ENCODE results near the gene RHOT1. TPM values are rescaled to one million over a fixed set of nuclear protein-coding genes. Genes with fewer than 3 reads are reported as not detected.

RHOT1 gene
- total RNA-seq, 3 donors from 2014 or later (not counting 1 experiment from before 2014, with no cell fraction given), result 25.1 to 32.7 (median 28.3) TPM

GRCh38 chr17:32192379-32192778, 50.1 kb downstream of the RHOT1 start:
- H3K4me1 Mint-ChIP-seq, result no peaks in the 10 kb centered on the region
- over 99% methylated on average over 6 of the region's 6 CpGs for WGBS (ENCODE audit: insufficient coverage)

GRCh38 chr17:32197987-32198386, 55.7 kb downstream of the RHOT1 start:
- Mint-ChIP-seq H3K27ac (no peak overlapping the region), H3K36me3 (peaks cover 29% of the 10 kb centered on the region), H3K27me3 (ENCODE audit: low read depth in 2 of 2) (no peaks in the 10 kb centered on the region)

More at GRCh38 chr17:32192379-32192778, 50.1 kb downstream of the RHOT1 start:
- no peak overlapping the region for H3K27ac Mint-ChIP-seq
- no peaks in the 10 kb centered on the region for H3K27me3 Mint-ChIP-seq (ENCODE audit: low read depth in 2 of 2)
- Histone ChIP-seq H3K27ac (ENCODE audit: low read length) (no peak overlapping the region), H3K9me3 (ENCODE audit: control insufficient read depth, insufficient read depth, low read length) (no peaks in the 10 kb centered on the region), H3K27me3 (ENCODE audit: control insufficient read depth, insufficient read depth, low read length) (no peaks in the 10 kb centered on the region), H3K4me3 (ENCODE audit: low read length) (no peak overlapping the region), H3K36me3 (ENCODE audit: control insufficient read depth, insufficient read depth, low read length) (peaks cover 32% of the 10 kb centered on the region), H3K4me1 (ENCODE audit: control insufficient read depth, insufficient read depth, low read length) (no peaks in the 10 kb centered on the region)
- H3K4me3 Mint-ChIP-seq, result no peak overlapping the region
- ATAC-seq (no peak), DNase-seq (no peak)
- intact Hi-C loops (cut with micrococcal nuclease), result no loop called here
- peaks cover 15% of the 10 kb centered on the region for H3K36me3 Mint-ChIP-seq
- no peaks in the 10 kb centered on the region for H3K9me3 Mint-ChIP-seq
- no peak for TF ChIP-seq CTCF (IDR thresholded peaks at IDR 0.05)

GRCh38 chr17:32206861-32207260, 64.6 kb downstream of the RHOT1 start:
- Histone ChIP-seq H3K27ac (ENCODE audit: low read length) (no peak overlapping the region), H3K4me3 (ENCODE audit: low read length) (no peak overlapping the region), H3K36me3 (ENCODE audit: control insufficient read depth, insufficient read depth, low read length) (peaks cover 47% of the 10 kb centered on the region), H3K4me1 (ENCODE audit: control insufficient read depth, insufficient read depth, low read length) (no peaks in the 10 kb centered on the region), H3K9me3 (ENCODE audit: control insufficient read depth, insufficient read depth, low read length) (no peaks in the 10 kb centered on the region), H3K27me3 (ENCODE audit: control insufficient read depth, insufficient read depth, low read length) (no peaks in the 10 kb centered on the region)
- Mint-ChIP-seq H3K9me3 (no peaks in the 10 kb centered on the region), H3K4me1 (no peaks in the 10 kb centered on the region), H3K27ac (no peak overlapping the region), H3K27me3 (ENCODE audit: low read depth in 2 of 2) (no peaks in the 10 kb centered on the region), H3K4me3 (no peak overlapping the region), H3K36me3 (peaks cover 6% of the 10 kb centered on the region)
- intact Hi-C loops (cut with micrococcal nuclease), result no loop called here
- 100% methylated on average over 1 of the region's 2 CpGs for WGBS (ENCODE audit: insufficient coverage)
- ATAC-seq (no peak), DNase-seq (no peak)
- no peak for TF ChIP-seq CTCF (IDR thresholded peaks at IDR 0.05)

More at GRCh38 chr17:32197987-32198386, 55.7 kb downstream of the RHOT1 start:
- H3K4me1 ChIP-seq (ENCODE audit: control insufficient read depth, insufficient read depth, low read length), result no peaks in the 10 kb centered on the region
- H3K27me3 ChIP-seq (ENCODE audit: control insufficient read depth, insufficient read depth, low read length), result no peaks in the 10 kb centered on the region
- no peaks in the 10 kb centered on the region for H3K4me1 Mint-ChIP-seq
- H3K4me3 Mint-ChIP-seq, result no peak overlapping the region
- 100% methylated on average over 1 of the region's 1 CpG for WGBS (ENCODE audit: insufficient coverage)
- no peaks in the 10 kb centered on the region for H3K9me3 Mint-ChIP-seq
- no peak for TF ChIP-seq CTCF (IDR thresholded peaks at IDR 0.05)
- intact Hi-C loops (cut with micrococcal nuclease), result no loop called here
- H3K36me3 ChIP-seq (ENCODE audit: control insufficient read depth, insufficient read depth, low read length), result peaks cover 59% of the 10 kb centered on the region
- DNase-seq (no peak), ATAC-seq (no peak)
- no peaks in the 10 kb centered on the region for H3K9me3 ChIP-seq (ENCODE audit: control insufficient read depth, insufficient read depth, low read length)
- H3K27ac ChIP-seq (ENCODE audit: low read length), result no peak overlapping the region
- no peak overlapping the region for H3K4me3 ChIP-seq (ENCODE audit: low read length)

GRCh38 chr17:32208436-32208835, 66.1 kb downstream of the RHOT1 start:
- Mint-ChIP-seq H3K4me3 (no peak overlapping the region), H3K27me3 (ENCODE audit: low read depth in 2 of 2) (no peaks in the 10 kb centered on the region), H3K4me1 (no peaks in the 10 kb centered on the region), H3K9me3 (no peaks in the 10 kb centered on the region), H3K27ac (no peak overlapping the region), H3K36me3 (no peaks in the 10 kb centered on the region)
- Histone ChIP-seq H3K9me3 (ENCODE audit: control insufficient read depth, insufficient read depth, low read length) (no peaks in the 10 kb centered on the region), H3K27me3 (ENCODE audit: control insufficient read depth, insufficient read depth, low read length) (no peaks in the 10 kb centered on the region), H3K27ac (ENCODE audit: low read length) (no peak overlapping the region), H3K4me3 (ENCODE audit: low read length) (no peak overlapping the region), H3K4me1 (ENCODE audit: control insufficient read depth, insufficient read depth, low read length) (no peaks in the 10 kb centered on the region), H3K36me3 (ENCODE audit: control insufficient read depth, insufficient read depth, low read length) (peaks cover 50% of the 10 kb centered on the region)
- intact Hi-C loops (cut with micrococcal nuclease), result no loop called here
- ATAC-seq, result no peak
- DNase-seq, result no peak
- no peak for TF ChIP-seq CTCF (IDR thresholded peaks at IDR 0.05)
